ENCODE results near the gene PRKAG2.

- TF ChIP-seq, protein P1, sequence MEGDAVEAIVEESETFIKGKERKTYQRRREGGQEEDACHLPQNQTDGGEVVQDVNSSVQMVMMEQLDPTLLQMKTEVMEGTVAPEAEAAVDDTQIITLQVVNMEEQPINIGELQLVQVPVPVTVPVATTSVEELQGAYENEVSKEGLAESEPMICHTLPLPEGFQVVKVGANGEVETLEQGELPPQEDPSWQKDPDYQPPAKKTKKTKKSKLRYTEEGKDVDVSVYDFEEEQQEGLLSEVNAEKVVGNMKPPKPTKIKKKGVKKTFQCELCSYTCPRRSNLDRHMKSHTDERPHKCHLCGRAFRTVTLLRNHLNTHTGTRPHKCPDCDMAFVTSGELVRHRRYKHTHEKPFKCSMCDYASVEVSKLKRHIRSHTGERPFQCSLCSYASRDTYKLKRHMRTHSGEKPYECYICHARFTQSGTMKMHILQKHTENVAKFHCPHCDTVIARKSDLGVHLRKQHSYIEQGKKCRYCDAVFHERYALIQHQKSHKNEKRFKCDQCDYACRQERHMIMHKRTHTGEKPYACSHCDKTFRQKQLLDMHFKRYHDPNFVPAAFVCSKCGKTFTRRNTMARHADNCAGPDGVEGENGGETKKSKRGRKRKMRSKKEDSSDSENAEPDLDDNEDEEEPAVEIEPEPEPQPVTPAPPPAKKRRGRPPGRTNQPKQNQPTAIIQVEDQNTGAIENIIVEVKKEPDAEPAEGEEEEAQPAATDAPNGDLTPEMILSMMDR (IDR thresholded peaks at IDR 0.05): no peak
- no peak for TF ChIP-seq ZFX (IDR thresholded peaks at IDR 0.05; ENCODE audit: borderline replicate concordance)
Observed at GRCh38 chr7:151707757-151708156, 169.2 kb downstream of the PRKAG2 start.
